Measurements from ENCODE around the gene BIRC2.

BIRC2 gene

DNA sequence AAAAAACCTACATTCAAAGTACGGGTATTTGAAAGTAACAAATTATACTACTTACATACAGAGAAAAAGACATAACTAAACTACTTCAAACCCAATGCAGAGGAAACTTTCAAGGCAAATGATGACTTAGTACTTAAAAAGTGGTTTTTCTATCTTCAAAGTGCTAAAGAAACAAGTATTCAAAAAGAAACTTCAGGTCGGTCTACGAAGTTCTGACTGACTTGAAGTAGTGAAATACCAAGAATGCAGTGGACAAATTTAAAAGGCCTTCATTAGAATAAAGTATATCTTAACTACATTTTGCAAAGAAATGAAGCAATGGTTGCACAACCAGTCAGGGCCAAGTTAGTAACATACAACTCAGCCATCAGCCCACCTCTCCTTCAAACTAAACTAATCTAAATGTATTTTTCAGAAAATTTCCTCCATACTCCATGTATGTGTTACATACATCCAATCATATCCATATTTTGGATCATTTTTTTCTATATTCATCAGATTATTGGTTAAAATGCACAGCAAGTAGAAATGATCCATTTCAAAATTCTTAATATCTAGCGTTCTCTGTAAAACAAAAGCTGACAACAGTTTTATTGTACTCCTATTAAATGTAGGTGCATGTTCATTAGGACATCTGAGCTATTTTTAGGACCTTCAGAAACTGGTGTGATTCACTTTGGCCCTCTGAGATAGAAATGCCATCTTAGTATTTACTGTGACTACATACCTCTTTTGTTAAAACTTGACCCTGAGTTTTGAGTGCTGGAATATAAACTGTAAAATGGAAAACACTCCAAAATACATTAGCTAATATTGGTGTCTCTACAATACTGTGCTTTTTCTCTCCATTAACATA, 49.9 kb downstream of the BIRC2 start:
- no peak for DNase-seq
- intact Hi-C loops (cut with DNase I): no loop called here

DNA sequence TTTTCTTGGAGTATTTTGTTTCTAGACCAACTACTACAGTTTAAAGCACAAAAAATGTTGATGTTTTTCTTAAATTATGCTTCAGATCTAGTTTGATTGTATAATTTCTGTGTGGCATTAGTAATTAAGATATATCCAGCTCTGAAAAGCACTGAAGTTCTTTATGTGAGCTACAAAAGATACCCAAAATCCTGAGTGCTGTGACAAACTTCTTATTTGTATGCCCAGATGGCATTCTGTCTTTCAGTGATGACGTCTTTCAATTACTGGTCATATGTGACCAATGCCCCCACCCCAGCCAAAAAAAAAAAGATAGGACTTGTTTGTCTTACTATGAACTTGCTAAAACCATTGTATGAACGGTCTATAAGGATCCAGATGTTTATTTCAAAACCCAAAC, 51.3 kb downstream of the BIRC2 start:
- intact Hi-C loops (cut with DNase I): no loop called here
- DNase-seq: no peak

GRCh38 chr11:102399189-102399588, 52.2 kb downstream of the BIRC2 start:
- no peak for DNase-seq
- intact Hi-C loops (cut with DNase I): no loop called here

- DNase-seq: no peak
- intact Hi-C loops (cut with DNase I): no loop called here
Measured at GRCh38 chr11:102400603-102401002, 53.6 kb downstream of the BIRC2 start.

- DNase-seq: no peak
- intact Hi-C loops (cut with DNase I): no loop called here
Measured at GRCh38 chr11:102401905-102402304, 54.9 kb downstream of the BIRC2 start.

DNA sequence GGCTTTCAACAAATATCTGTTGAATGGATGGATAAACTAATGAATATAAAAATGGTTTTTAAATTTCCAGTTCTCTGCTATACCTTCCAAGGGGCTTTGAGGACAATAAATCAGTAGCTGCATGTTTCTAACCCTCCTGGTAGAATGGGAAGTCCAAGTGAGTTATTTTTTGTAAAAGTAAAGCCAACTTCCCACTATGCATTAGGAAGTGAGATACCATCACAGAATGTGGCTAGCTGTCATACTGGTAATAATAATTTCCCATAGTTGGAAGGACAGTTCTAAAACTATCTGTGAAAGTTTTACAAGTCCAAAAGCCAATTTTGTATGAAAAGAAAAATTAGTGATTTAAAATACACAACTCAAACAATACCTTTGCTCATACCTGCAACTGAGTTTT, 55.5 kb downstream of the BIRC2 start:
- DNase-seq: no peak
- intact Hi-C loops (cut with DNase I): no loop called here

GRCh38 chr11:102405501-102405900, 58.5 kb downstream of the BIRC2 start:
- no peak for DNase-seq
- intact Hi-C loops (cut with DNase I): no loop called here

- intact Hi-C loops (cut with DNase I): no loop called here
- DNase-seq: no peak
Measured at GRCh38 chr11:102406099-102406498, 59.1 kb downstream of the BIRC2 start.

DNA sequence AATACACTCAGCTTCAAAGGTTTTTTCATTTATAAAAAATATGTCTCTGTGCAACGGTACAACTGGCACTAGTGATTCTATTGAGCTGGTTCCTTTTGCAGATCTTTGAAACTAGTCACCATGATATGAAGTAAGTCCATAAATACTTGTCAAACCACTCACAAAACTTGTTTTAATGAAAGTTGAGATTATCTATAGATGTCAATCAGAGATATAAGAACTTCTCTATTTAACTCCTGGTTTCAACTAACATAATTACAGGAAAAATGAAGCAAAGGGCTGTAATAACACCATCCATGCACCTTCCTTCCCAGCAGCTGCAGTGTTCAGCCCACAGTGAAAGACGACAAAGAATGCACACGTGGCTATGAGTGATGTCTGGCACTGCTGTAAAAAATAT, 60.9 kb downstream of the BIRC2 start:
- intact Hi-C loops (cut with DNase I): no loop called here
- DNase-seq: no peak

DNA sequence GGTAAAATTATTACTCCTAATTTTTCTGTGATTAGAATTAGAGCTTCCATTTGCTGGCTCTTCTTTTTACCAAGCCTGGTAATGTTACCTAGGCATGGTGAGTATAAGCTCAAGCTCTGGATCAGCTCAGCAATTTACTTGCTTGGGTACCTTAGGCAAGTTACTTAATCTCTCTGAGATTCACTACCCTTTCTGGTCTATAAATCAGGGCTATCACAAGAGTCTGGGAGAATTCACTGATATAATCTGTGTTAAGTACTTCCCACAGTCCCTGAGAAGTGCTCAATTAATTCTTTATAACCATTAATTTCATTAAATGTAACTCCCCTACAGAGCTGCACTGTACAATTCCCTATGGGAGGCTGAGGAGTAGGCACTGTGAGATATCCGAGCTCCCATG, 61.3 kb downstream of the BIRC2 start:
- DNase-seq: no peak
- intact Hi-C loops (cut with DNase I): no loop called here

- intact Hi-C loops (cut with DNase I): no loop called here
- DNase-seq: no peak
Measured at GRCh38 chr11:102410382-102410784, 63.4 kb downstream of the BIRC2 start.

DNA sequence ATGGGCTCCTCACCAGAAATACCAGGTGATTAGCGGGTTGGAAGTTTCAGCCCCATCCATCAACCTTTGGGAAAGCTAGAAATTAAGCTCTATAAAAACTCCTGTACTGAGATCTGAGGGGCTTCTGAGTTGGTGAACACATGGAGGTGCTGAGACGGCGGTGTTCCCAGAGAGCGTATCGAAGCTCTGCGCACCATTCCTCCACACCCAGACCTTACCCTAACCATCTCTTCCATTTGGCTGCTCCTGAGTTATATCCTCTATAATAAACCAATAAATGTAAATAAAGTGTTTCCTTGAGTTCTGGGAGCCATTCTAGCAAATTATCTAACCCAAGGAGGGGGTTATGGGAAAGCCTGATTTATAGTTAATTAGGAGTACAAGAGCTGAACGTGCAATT, 64.1 kb downstream of the BIRC2 start:
- intact Hi-C loops (cut with DNase I): no loop called here
- DNase-seq: no peak

DNA sequence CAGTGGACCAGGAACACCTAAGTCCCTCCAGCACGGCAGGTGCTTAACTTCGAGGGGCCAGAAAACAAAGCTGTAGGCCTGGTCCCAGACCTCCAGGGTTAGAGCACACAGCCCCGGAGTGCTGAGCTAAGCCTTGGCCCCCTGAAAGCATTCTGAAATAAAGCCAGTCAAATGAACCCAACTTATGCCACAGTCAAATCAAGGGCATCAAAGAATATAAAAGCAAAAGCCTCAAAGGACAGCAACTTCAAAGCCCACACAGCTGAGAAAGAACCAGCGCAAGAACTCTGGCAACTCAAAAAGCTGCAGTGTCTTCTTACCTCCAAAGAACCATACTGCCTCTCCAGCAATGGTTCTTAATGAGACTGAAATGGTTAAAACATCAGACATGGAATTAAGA, 66.5 kb downstream of the BIRC2 start:
- intact Hi-C loops (cut with DNase I): no loop called here
- no peak for DNase-seq

GRCh38 chr11:102414559-102414958, 67.5 kb downstream of the BIRC2 start:
- intact Hi-C loops (cut with DNase I): no loop called here
- DNase-seq: no peak

- no peak for DNase-seq
- intact Hi-C loops (cut with DNase I): no loop called here
Measured at GRCh38 chr11:102415304-102415916, 68.4 kb downstream of the BIRC2 start.

GRCh38 chr11:102416976-102417375, 70.0 kb downstream of the BIRC2 start:
- intact Hi-C loops (cut with DNase I): no loop called here
- no peak for DNase-seq

DNA sequence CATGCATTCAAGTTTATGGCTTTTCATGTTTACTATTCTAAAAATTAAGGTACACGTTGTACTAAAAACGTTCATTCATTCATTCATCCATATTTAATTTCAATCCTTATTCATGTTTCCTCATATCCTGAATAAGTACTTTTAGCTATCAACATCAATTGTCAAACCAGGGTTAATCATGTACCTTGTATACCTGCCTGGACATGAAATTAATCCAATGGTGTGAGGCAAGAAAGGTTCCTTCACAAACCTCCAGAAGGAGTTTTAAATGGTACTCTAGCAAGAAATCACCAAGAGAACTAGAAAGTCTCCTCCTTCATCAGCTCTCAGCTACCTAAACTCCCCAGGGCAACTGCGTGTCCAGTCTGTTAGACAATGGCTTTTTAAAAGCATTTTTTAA, 72.2 kb downstream of the BIRC2 start:
- intact Hi-C loops (cut with DNase I): no loop called here
- DNase-seq: no peak

GRCh38 chr11:102420547-102420946, 73.5 kb downstream of the BIRC2 start:
- intact Hi-C loops (cut with DNase I): no loop called here
- DNase-seq: no peak

- intact Hi-C loops (cut with DNase I): no loop called here
- DNase-seq: no peak
Measured at GRCh38 chr11:102421261-102421660, 74.2 kb downstream of the BIRC2 start.

DNA sequence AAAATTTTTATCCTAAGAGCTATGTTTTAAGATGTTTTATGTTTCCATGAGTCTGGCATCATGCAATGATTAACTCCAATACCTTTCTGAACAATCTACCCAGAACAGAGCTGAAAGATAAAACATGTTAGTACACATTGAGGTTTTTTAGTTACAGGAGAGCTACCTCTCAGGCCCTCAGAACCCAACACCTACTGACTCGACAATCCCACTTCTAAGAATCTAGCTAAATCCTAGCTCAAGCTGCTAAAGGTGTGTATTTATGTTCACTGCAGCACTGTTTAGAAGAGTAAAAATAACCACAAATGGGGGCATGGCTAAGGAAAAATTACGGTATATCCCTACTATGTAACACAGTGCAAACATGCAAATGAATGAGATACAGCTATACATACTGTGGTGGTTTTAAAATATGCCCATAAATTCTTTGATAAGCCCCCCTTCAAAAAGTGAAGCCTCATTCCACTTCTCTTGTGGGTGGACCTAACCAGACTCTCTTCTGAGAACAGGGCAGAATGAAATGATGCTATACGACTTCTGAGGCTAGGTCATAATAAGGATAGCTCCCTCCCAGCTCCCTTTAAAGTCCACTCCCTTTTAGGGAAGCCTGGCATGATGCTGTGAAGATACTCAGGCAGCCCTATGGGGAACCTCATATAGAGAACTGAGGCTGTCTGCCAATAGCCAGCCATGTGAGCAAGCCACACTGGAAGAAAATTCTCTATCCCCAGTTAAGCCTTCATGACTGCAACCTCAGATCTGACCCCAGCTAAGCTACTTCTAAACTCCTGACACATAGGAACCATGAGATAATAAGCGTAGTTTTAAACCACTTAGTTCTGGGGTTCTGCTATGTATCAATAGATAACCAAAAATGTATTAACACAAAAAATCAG, 76.1 kb downstream of the BIRC2 start:
- DNase-seq: no peak
- intact Hi-C loops (cut with DNase I): no loop called here

DNA sequence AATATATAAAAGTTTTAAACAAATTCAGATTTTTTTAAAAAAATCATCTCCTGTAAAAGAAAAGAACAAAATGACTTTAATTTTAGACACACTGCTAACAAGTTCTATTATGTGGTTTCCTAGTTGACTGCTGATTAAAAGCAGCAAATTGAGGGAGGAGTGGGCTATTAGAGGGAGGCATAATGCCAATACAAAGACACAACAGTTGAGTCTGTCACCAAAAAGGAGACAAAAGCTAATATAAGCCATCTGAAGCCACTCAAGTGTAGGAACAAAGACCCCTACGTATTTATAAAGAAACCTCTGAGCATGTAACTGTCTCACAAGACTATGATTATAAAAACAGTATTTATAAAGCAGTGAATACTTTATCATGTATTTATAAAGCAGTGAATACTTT, 76.9 kb downstream of the BIRC2 start:
- intact Hi-C loops (cut with DNase I): no loop called here
- no peak for DNase-seq
